ENCODE data around the gene COL5A1.

The COL5A1 gene

DNA sequence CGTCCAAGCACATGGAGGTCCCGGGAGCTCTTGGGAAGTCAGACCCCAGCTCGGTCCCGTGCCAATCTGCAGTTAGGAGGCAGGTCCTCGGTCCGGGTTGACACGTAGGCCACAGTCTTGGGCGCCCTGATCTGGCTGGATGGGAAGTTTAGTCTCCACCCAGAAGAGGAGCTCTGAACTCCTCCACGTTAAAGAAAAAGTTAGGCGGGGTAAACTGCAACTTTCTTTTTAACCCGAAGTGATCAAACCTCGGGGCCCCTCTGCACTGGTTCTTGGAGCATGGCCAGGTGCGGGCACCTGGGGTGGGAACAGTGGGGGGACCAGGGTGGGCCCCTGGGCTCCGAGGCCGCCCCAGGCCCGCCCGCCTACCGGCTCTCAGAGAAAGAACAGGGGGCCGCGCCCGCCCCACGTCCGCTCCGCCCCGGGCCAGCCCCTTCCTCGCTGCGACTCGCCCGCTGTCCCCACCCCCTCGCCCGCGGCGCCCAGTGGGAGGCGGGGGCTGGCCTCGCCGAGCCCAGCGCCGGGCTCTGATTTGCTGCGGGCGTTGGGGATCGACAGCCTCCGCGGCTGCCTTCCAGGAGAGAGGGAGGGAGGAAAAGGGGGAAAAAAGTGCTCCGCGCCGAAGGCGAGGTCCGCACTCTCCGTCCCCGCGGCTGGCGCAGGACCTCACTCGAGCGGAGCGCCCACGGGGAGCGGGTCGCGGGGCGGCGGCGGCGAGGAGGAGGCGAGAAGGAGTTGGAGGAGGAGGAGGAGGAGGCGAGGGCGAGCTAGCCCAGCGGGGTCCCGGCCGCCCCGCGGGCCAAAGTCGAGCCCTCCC is at the start of gene COL5A1:
COL5A1 (plus strand) TSS at position 631 of the 817 bp plus-strand sequence. CDS start 385 bp downstream, outside the sequence.
- peak; percentile 8 to 9 for DNase-seq (ENCODE audit: low read depth in 2 of 2)

GRCh38 chr9:134592018-134592818 is 49.4 kb upstream of the COL5A1 start:
- no peak for DNase-seq (ENCODE audit: low read depth in 2 of 2)

GRCh38 chr9:134592819-134593200 is 48.8 kb upstream of the COL5A1 start:
- no peak for DNase-seq (ENCODE audit: low read depth in 2 of 2)

GRCh38 chr9:134593286-134594077 is 48.1 kb upstream of the COL5A1 start:
- no peak for DNase-seq (ENCODE audit: low read depth in 2 of 2)

GRCh38 chr9:134594078-134594941 is 47.3 kb upstream of the COL5A1 start:
- no peak for DNase-seq (ENCODE audit: low read depth in 2 of 2)

DNA sequence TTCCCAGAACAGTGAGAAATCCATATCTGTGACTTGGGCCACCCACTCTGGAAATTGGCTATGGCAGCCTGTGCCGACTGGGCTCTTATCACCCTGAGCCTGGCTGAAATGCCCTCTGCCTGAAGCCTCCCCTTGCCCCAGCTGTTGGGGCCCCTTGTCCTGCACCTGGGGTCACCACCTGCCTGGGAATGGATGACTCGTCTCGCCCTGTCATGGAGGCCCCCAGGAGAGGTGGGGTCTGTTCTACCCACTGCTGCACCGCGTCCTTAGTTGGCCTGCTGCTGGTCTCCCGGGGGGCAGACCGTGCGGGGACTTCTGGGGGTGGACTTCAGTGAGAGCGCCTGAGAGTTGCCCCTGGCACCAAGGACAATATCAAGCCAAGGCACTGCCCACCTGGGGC is 46.6 kb upstream of the COL5A1 start:
- DNase-seq (ENCODE audit: low read depth in 2 of 2): no peak

DNA sequence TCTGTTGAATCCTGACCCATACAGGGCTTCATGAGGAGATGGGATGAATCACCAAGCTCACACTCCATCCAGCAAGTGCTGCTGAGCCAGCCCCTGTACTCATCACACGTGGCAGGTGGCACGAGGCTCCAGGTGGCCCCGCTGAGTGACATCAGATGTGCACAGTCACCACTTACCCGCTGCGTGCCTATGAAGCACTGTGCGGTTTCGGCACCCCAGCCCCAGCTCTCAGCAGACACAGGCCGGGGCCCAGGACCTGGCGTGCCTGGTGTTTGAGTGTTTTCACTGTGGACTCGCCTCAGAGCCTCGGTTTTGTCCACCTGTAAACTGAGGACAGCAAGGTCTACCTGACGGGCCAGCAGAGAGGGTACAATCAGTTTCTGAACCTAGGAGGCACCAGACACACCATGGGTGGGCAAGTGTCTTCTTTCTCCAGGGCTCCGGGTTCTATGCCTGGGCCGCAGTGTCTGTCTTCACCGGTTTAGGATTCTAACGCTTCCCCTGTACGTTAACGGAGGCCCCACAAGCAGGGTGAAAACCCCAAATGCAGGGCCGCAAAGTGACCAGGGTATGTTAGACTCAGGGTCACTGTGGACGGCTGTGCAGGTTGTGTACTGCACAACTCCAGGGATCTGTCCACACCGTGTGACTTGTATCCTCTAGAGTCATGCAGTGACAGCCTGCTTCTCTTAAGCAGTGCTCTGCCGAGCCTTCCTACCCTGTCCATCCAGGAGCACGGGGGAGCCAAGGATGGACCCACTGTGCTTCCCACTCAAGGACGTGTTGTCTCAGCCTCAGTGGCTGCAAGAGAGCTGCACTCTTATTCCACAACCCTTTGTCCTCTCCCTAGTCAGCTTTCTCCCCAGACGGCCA is 44.3 kb upstream of the COL5A1 start:
- no peak for DNase-seq (ENCODE audit: low read depth in 2 of 2)

GRCh38 chr9:134597957-134598883 is 43.4 kb upstream of the COL5A1 start:
- no peak for DNase-seq (ENCODE audit: low read depth in 2 of 2)

- DNase-seq (ENCODE audit: low read depth in 2 of 2): no peak
These were observed 42.7 kb upstream of the COL5A1 start for GRCh38 chr9:134598884-134599245.

DNA sequence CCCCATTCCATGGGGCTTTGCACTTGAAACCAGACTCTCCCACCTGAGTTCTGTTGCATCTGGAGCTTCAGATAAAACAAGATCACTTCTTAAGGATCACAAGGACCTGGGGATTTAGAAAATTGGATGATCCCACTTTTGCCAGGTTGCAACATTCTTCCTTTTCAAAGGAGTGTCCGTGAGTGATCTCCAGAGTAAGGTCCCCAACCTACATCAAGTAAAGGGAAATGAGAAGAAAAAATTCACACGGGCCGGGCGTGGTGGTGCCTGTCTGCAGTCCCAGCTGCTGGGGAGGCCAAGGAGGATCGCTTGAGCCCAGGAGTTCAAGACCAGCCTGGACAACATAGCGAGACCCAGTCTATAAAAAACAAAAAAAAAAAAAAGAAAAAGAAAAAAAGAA is 41.2 kb upstream of the COL5A1 start:
- DNase-seq (ENCODE audit: low read depth in 2 of 2): no peak

- DNase-seq (ENCODE audit: low read depth in 2 of 2): no peak
These were observed 40.6 kb upstream of the COL5A1 start for GRCh38 chr9:134600836-134601638.

DNA sequence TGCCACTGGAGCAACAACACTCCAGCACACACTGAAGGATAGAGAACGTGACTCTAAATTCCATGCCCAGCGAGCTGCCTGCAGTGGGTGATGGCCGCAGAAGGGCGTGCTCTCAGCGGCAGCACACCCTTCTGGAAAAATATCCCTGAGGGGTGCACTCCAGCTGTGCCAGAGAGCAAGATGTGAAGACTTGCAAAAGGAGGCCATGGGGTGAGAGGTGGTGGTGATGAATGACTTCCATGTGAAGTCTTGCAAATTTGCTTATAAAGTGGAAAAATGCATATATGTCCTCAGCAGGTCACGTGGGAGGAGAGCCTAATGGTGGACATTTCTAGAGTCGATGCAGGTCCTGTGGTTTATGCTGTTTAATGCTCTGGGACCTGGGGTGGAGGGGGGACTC is 39.8 kb upstream of the COL5A1 start:
- no peak for DNase-seq (ENCODE audit: low read depth in 2 of 2)

DNA sequence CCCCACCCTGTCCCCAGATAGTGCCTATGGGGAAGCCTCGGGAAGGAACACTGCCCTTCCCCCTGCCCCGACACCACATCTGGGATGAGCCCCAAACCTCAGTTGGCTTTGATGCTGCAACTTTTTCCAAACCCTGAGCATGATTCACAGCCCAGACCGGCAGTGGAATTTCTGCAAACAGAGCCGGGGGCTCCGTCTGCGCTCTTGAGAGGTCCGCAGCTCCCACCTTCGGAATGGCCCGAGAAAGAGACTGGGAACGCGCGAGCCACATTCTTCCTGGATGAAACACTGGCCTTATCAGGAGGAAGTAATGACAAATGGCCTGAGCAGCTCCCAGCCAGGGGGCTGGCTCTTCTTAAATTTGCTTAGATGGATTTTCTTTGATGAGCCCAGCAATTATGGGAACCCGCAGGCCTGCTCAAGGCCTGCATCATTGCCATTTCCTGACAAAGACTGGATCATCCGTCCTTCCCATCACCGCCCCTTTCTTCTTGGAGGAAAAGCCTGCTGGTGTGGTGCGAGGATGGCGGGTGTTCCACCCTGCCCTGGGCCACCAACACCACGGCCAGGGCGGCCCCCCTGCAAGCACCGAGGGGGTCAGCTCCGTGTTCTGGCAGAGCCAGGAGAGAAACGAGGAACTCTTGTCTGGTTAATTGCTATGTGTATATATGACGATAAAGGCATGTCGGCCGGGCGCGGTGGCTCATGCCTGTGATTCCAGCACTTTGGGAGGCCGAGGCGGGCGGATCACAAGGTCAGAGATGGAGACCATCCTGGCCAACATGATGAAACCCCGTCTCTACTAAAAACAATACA is 38.8 kb upstream of the COL5A1 start:
- no peak for DNase-seq (ENCODE audit: low read depth in 2 of 2)

GRCh38 chr9:134604834-134605233 is 36.8 kb upstream of the COL5A1 start:
- DNase-seq (ENCODE audit: low read depth in 2 of 2): no peak

- DNase-seq (ENCODE audit: low read depth in 2 of 2): no peak
These were observed 36.1 kb upstream of the COL5A1 start for GRCh38 chr9:134605351-134605965.

DNA sequence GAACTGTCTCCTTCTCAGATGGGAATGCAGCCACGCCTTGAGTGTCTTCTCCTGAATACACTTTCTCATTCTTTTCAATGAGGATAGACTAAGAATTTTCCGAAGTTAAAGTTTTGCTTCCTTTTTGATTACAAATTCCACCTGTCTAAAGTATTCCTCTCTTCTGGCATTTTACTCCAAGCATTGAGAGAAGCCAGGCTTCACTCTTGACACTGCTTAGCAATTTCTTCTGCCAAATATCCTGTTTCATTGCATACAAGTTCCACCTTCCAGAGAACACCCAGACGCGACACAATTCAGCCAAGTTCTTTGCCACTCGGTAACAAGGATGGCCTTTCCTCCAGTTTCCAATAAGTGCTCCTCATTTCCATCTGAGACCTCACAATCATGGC is 35.6 kb upstream of the COL5A1 start:
- no peak for DNase-seq (ENCODE audit: low read depth in 2 of 2)

Measured in stimulated activated CD8-positive, alpha-beta memory T cell treated with anti-CD3 and anti-CD28 coated beads, Interleukin-2, amount 100 ng/mL, for 48 hours (primary cell).